Panc1 (cell line): ENCODE measurements around the gene CALD1.

Source experiments
- POLR2AphosphoS5 ChIP-seq: IDR thresholded peaks from 2 replicates; pipeline ENCODE4 v1.6.1; 2012; ENCODE audit warnings: mild to moderate bottlenecking, low read depth, low read length, moderate library complexity
- TCF7L2 ChIP-seq: IDR thresholded peaks from 2 replicates; pipeline ENCODE4 v1.6.1; 2011; ENCODE audit warnings: mild to moderate bottlenecking, low read depth, low read length, inconsistent platforms
- TF ChIP-seq, protein P1 (sequence below): fragments of 450-650 bp; IDR thresholded peaks from 2 replicates; pipeline ENCODE4 v1.5.1; 2017; ENCODE audit warnings: mild to moderate bottlenecking

DNA sequence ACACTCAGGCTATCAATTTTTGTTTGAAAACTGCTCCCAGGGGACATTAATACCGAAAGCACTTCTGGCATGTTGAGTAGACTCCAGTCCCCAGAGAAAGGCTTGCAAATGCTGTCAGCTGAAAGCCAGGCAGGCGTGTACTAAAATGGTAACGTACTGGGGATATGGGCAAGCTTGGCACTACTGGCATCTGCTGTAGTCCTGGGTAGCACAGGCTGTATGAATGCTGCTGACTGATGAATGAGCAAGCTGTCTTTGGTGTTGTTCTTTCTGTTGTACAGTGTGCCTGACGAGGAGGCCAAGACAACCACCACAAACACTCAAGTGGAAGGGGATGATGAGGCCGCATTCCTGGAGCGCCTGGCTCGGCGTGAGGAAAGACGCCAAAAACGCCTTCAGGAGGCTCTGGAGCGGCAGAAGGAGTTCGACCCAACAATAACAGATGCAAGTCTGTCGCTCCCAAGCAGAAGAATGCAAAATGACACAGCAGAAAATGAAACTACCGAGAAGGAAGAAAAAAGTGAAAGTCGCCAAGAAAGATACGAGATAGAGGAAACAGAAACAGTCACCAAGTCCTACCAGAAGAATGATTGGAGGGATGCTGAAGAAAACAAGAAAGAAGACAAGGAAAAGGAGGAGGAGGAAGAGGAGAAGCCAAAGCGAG is 153.4 kb downstream of the CALD1 start:
- TF ChIP-seq POLR2AphosphoS5 (no peak), TCF7L2 (no peak)
- TF ChIP-seq, protein P1, sequence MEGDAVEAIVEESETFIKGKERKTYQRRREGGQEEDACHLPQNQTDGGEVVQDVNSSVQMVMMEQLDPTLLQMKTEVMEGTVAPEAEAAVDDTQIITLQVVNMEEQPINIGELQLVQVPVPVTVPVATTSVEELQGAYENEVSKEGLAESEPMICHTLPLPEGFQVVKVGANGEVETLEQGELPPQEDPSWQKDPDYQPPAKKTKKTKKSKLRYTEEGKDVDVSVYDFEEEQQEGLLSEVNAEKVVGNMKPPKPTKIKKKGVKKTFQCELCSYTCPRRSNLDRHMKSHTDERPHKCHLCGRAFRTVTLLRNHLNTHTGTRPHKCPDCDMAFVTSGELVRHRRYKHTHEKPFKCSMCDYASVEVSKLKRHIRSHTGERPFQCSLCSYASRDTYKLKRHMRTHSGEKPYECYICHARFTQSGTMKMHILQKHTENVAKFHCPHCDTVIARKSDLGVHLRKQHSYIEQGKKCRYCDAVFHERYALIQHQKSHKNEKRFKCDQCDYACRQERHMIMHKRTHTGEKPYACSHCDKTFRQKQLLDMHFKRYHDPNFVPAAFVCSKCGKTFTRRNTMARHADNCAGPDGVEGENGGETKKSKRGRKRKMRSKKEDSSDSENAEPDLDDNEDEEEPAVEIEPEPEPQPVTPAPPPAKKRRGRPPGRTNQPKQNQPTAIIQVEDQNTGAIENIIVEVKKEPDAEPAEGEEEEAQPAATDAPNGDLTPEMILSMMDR = no peak
